ENCODE data around the gene ZNF529. TPM values are rescaled to one million over a fixed set of nuclear protein-coding genes. Genes with fewer than 3 reads are reported as not detected.
A peak's percentile ranks its signal among the peaks of the same experiment; 100 is the strongest.

The ZNF529 gene
- total RNA-seq, 4 donors from 2014 or later: 1.8 to 8.3 (median 4.9) TPM

- Histone ChIP-seq H3K9me3 (peaks cover 21 to 25% of the 10 kb centered on the region in 2 donors), H3K4me1 (peaks cover 0 to 18% (median 14%) of the 10 kb centered on the region in 4 donors), H3K36me3 (peaks cover 0 to 47% (median 12%) of the 10 kb centered on the region in 4 donors), H3K27me3 (no peaks in the 10 kb centered on the region), H3K4me3 (peak overlapping the region; percentile 59 to 94 (median 88)), H3K27ac (peak overlapping the region; percentile 80 to 86 (median 84))
- DNase-seq: no peak
- in situ Hi-C loops (cut with MboI; ENCODE audit: low pct_ligation_motif_present in 1 of 4, low pct_unique_long_range_greater_than_20kb in 1 of 4, low sequenced_read_pairs in 3 of 4): no loop called here
- 0 to 3% methylated on average over 1 to 11 of the region's 11 CpGs for WGBS, 2 donors (ENCODE audit: low coverage in 1 of 2)
- TF ChIP-seq EP300 (IDR thresholded peaks at IDR 0.05; ENCODE audit: low read depth) (no peak), CTCF (IDR thresholded peaks at IDR 0.05) (no peak), POLR2AphosphoS5 (IDR thresholded peaks at IDR 0.05) (no peak), POLR2A (IDR thresholded peaks at IDR 0.05) (no peak)
- intact Hi-C loops (cut with DNase I; ENCODE audit: low total_unique reads): no loop called here
Observed at GRCh38 chr19:36572593-36573019, 486 bp downstream of the ZNF529 start.

GRCh38 chr19:36564391-36564790 is 8.7 kb downstream of the ZNF529 start:
- H3K36me3 ChIP-seq: peaks cover 0 to 81% (median 32%) of the 10 kb centered on the region in 4 donors
- intact Hi-C loops (cut with DNase I; ENCODE audit: low total_unique reads) (no loop called here), in situ Hi-C loops (cut with MboI; ENCODE audit: low pct_ligation_motif_present in 1 of 4, low pct_unique_long_range_greater_than_20kb in 1 of 4, low sequenced_read_pairs in 3 of 4) (no loop called here)
- H3K4me1 ChIP-seq: no peaks in the 10 kb centered on the region
- no peak for DNase-seq
- no peak for TF ChIP-seq CTCF (IDR thresholded peaks at IDR 0.05)
- no peak for TF ChIP-seq POLR2A (IDR thresholded peaks at IDR 0.05)
- no peak for TF ChIP-seq EP300 (IDR thresholded peaks at IDR 0.05; ENCODE audit: low read depth)
- no peak for TF ChIP-seq POLR2AphosphoS5 (IDR thresholded peaks at IDR 0.05)
- H3K27ac ChIP-seq: no peak overlapping the region
- no peaks in the 10 kb centered on the region for H3K27me3 ChIP-seq
- WGBS, 2 donors (ENCODE audit: low coverage in 1 of 2): 100% methylated on average over 1 of the region's 1 CpG; no CpG with 5 or more reads in 1 of the 2 donors
- no peak overlapping the region for H3K4me3 ChIP-seq
- H3K9me3 ChIP-seq: peaks cover 93 to 97% of the 10 kb centered on the region in 2 donors

- no peak for DNase-seq
- H3K36me3 ChIP-seq: peaks cover 0 to 95% (median 44%) of the 10 kb centered on the region in 4 donors
- intact Hi-C loops (cut with DNase I; ENCODE audit: low total_unique reads): no loop called here
- WGBS, 2 donors (ENCODE audit: low coverage in 1 of 2): 96 to 100% methylated on average over 4 to 5 of the region's 5 CpGs
- no peak for TF ChIP-seq POLR2A (IDR thresholded peaks at IDR 0.05)
- no peaks in the 10 kb centered on the region for H3K4me1 ChIP-seq
- H3K27me3 ChIP-seq: no peaks in the 10 kb centered on the region
- H3K9me3 ChIP-seq: peaks cover 99 to 100% of the 10 kb centered on the region in 2 donors
- H3K4me3 ChIP-seq: no peak overlapping the region
- H3K27ac ChIP-seq: no peak overlapping the region
- in situ Hi-C loops (cut with MboI; ENCODE audit: low pct_ligation_motif_present in 1 of 4, low pct_unique_long_range_greater_than_20kb in 1 of 4, low sequenced_read_pairs in 3 of 4): no loop called here
Observed at GRCh38 chr19:36547001-36547732, 25.9 kb downstream of the ZNF529 start.

- Histone ChIP-seq H3K36me3 (peaks cover 0 to 26% (median 5%) of the 10 kb centered on the region in 4 donors), H3K9me3 (peaks cover 44 to 51% of the 10 kb centered on the region in 2 donors), H3K27ac (peak overlapping the region; percentile 89 to 93 (median 90)), H3K27me3 (no peaks in the 10 kb centered on the region), H3K4me1 (peaks cover 7 to 19% (median 11%) of the 10 kb centered on the region in 4 donors), H3K4me3 (peak overlapping the region; percentile 53 to 80 (median 68))
- in situ Hi-C loops (cut with MboI; ENCODE audit: low pct_ligation_motif_present in 1 of 4, low pct_unique_long_range_greater_than_20kb in 1 of 4, low sequenced_read_pairs in 3 of 4): no loop called here
- WGBS, 2 donors (ENCODE audit: low coverage in 1 of 2): 18 to 20% methylated on average over 6 to 12 of the region's 12 CpGs
- no peak for DNase-seq
- TF ChIP-seq POLR2A (IDR thresholded peaks at IDR 0.05): no peak
- no peak for TF ChIP-seq EP300 (IDR thresholded peaks at IDR 0.05; ENCODE audit: low read depth)
- TF ChIP-seq POLR2AphosphoS5 (IDR thresholded peaks at IDR 0.05): no peak
- no peak for TF ChIP-seq CTCF (IDR thresholded peaks at IDR 0.05)
- intact Hi-C loops (cut with DNase I; ENCODE audit: low total_unique reads): no loop called here
Observed at GRCh38 chr19:36528921-36529518, 44.1 kb downstream of the ZNF529 start.

Measured in transverse colon (tissue), 4 donors.